GM19239 (cell line): ENCODE results near the gene NTM.

Source experiments
- DNase-seq: peaks from one replicate; pipeline ENCODE4 v3.0.0; 2011; ENCODE audit warnings: low spot score; ENCODE audit not compliant: insufficient read length
- FAIRE-seq: peaks from 2 replicates; lab custom pipeline; 2011; peaks lifted over from hg19 to GRCh38; lab: Jason Lieb, UNC

Gene NTM

GRCh38 chr11:131372234-131372962 lies 2.0 kb downstream of the NTM start:
- no peak for FAIRE-seq

GRCh38 chr11:131373095-131373725 lies 2.8 kb downstream of the NTM start:
- FAIRE-seq (no peak), DNase-seq (no peak)

More at GRCh38 chr11:131372234-131372962, 2.0 kb downstream of the NTM start:
- no peak for DNase-seq

- FAIRE-seq: no peak
Observed at GRCh38 chr11:131373756-131374155, 3.3 kb downstream of the NTM start.

DNA sequence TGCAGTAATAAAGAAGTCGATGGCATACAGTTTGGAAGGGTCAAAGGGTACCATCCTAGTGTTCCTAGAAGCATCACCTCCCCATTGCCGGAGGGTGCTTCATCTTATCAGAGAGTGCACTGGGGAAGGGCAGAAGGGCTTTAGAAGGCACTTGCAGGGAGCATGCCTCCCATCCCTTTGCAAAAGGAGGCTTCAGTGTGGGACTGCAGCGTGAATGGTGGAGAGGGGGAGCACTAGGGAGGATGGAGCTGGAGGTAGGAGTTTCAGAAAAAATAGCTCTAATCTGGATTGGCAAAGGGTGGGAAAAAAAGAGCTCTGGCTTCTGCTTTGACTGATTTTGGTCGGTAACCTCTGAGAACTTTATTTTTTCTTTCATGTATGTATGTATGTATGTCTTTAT lies 5.0 kb downstream of the NTM start:
- DNase-seq (no peak), FAIRE-seq (no peak)

More at GRCh38 chr11:131373756-131374155, 3.3 kb downstream of the NTM start:
- no peak for DNase-seq

GRCh38 chr11:131375915-131376314 lies 5.5 kb downstream of the NTM start:
- DNase-seq (no peak), FAIRE-seq (no peak)

- DNase-seq (no peak), FAIRE-seq (no peak)
Observed at GRCh38 chr11:131378931-131379330, 8.5 kb downstream of the NTM start.

GRCh38 chr11:131385763-131386390 lies 15.5 kb downstream of the NTM start:
- no peak for DNase-seq
- FAIRE-seq: no peak

- FAIRE-seq: no peak
- DNase-seq: no peak
Observed at GRCh38 chr11:131386408-131386807, 16.0 kb downstream of the NTM start.

GRCh38 chr11:131388030-131388429 lies 17.6 kb downstream of the NTM start:
- FAIRE-seq (no peak), DNase-seq (no peak)

- FAIRE-seq: no peak
- DNase-seq: no peak
Observed at GRCh38 chr11:131389582-131389981, 19.2 kb downstream of the NTM start.

- FAIRE-seq (no peak), DNase-seq (no peak)
Observed at GRCh38 chr11:131391176-131391575, 20.8 kb downstream of the NTM start.

DNA sequence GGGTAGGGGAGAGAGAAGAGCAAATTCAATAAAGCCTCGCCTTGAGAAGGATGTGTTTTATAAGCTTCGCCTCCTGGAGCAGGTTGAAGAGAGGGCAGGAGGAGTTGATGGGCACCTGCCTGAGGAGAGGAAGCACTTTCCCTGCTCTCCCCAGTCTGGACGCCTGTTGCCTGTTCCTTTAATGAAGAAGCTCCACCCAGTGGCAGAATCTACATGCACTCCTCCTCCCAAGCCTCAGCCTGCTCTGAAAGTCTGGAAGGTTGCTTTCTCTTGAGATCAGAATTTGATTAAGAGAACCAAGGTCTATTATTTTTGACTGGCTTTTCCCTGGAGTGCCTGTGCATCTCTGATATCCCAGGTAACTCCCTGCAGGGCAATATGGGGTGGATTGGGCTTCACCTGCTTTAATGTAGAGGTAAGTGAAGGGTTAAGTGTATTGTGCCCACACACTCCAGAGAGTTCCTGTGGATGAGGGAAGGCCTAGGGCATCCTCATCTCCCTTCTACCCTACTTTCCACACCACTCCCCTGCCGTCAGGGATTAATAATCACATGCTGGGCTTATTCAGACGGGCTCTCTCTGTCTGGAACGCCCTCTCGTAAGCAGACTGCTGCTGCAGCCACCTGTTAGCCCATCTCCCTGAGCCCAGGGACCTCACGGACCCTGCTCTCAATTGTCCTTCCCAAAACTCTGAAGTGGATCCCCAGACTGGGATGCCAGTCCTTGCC lies 22.3 kb downstream of the NTM start:
- DNase-seq (no peak), FAIRE-seq (no peak)

DNA sequence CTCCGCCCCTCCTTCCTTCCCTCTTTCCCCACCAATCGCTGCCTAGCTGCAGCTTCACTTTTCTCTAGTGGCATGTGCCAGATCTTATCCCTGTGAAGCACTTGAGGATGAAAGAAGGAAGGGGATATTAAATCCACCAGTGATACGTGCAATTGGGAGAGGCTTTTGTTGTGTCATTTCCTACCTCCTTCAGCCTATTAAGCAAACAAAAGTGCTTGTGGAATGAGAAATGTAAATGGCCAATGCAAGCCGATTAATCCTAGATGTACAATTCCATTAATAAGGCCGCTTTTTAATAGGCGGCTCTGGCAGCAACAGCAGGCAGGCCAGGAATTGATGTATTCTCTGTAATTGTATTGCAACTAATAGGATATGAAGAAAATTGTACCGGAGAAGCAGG lies 23.3 kb downstream of the NTM start:
- DNase-seq (no peak), FAIRE-seq (no peak)

GRCh38 chr11:131397675-131398074 lies 27.3 kb downstream of the NTM start:
- FAIRE-seq: no peak
- no peak for DNase-seq

GRCh38 chr11:131402040-131402439 lies 31.6 kb downstream of the NTM start:
- FAIRE-seq (no peak), DNase-seq (no peak)

- DNase-seq (no peak), FAIRE-seq (no peak)
Observed at GRCh38 chr11:131404010-131404409, 33.6 kb downstream of the NTM start.

DNA sequence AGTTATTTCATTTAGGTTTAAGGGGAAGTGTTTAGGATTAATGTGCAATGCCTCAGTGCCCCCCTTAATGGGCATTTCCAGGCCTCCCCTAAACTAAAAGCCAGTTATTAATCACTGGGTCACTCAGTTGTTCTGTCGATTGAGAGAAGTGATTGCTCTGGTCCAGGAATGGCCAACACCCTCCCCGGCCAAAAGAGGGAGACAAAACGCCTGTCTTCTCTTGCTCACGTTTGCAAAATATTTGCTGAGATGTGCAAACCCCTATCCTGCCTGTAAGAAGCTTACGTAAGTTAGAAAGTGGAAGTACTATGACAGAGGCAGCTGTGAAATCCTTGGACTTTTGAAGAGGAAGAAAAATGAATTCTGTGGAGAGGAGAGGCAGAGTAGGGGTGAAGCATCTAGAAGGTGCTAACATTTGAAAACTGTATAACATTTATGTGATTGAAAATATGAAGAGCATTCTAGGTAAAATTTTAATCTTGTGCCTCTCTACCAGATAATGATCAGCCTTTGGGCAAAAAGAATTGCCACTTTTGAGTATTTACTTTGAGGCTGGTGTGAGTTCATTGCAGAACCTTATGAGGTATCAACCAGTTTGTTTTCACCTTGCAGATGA lies 37.7 kb downstream of the NTM start:
- DNase-seq (no peak), FAIRE-seq (no peak)

DNA sequence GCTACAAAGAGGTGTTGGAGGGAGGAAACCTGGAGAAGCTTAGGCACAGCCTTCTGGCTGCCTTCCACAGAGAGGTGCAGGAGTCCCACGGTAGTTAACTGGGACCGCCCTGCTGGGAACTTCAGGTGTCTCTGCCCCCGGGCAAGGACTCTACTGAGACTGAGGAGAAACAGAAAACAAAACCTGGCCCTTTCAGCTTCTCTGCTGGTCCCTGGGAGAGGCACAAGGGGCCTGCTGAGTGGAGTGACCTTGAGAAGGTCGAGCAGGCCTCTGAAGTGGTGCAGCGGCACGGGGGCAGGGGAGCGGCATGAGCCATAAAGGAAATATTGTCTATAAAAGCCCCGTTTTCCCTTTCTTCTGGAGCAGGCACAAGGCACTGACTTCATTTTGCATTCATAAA lies 38.9 kb downstream of the NTM start:
- no peak for FAIRE-seq
- DNase-seq: no peak

GRCh38 chr11:131411636-131412035 lies 41.2 kb downstream of the NTM start:
- DNase-seq (no peak), FAIRE-seq (no peak)

DNA sequence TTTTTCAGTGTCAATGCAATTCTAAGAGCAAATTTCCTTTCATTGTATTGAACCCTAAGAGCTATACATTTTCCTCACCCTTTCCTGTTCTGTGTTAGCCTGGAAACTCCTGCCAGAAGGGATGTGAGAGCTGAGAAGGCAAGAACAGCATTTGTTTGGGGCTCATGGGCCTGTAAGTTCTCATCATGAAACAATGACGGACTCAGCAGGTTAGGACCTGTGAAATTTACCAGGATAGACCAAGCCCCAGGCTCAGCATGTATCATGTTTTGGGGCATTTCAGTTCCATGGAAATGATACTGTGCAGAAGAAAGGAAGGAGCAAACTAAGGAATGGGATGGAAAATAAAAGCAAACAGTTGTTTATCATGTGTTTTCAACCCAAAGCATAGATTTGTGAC lies 41.6 kb downstream of the NTM start:
- no peak for DNase-seq
- no peak for FAIRE-seq
